ENCODE results near the gene KPRP. TPM values are rescaled to one million over a fixed set of nuclear protein-coding genes. Genes with fewer than 3 reads are reported as not detected.

Gene KPRP
- total and polyA plus RNA-seq, 2 experiments from 2014 or later, result not detected

DNA sequence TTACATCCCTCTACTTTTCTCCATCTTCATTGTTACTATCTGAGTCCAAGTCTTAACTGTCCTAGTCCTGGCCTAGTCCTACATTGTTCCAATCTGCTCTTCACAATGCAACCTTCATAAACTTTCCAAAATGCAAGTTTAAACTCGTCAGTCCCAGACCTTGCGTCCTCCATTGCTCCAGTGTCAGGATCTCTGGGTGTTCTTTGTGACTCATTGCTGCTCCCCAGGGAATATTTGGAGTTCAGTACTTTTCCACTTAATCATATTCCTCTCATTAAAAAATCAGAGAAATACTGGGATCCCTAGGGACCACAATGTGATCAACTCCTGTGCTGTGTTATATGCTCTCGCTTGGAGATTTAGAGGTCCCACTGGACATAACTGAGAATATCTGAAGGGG is 18.0 kb upstream of the KPRP start:
- Histone ChIP-seq H3K27me3 (no peaks in the 10 kb centered on the region), H3K9me3 (ENCODE audit: low read depth) (no peaks in the 10 kb centered on the region), H3K36me3 (no peaks in the 10 kb centered on the region), H3K27ac (no peak overlapping the region), H3K4me3 (no peak overlapping the region), H3K4me1 (ENCODE audit: low read depth) (no peaks in the 10 kb centered on the region)
- no peak for TF ChIP-seq CTCF (IDR thresholded peaks at IDR 0.05; ENCODE audit: low read depth, low read length)
- no peak for DNase-seq (ENCODE audit: low read depth in 1 of 2, low spot score in 1 of 2)

GRCh38 chr1:152741656-152742055 is 16.2 kb upstream of the KPRP start:
- Histone ChIP-seq H3K4me3 (no peak overlapping the region), H3K27me3 (no peaks in the 10 kb centered on the region), H3K27ac (no peak overlapping the region), H3K36me3 (no peaks in the 10 kb centered on the region), H3K9me3 (ENCODE audit: low read depth) (no peaks in the 10 kb centered on the region), H3K4me1 (ENCODE audit: low read depth) (no peaks in the 10 kb centered on the region)
- no peak for TF ChIP-seq CTCF (IDR thresholded peaks at IDR 0.05; ENCODE audit: low read depth, low read length)
- DNase-seq (ENCODE audit: low read depth in 1 of 2, low spot score in 1 of 2), result no peak

DNA sequence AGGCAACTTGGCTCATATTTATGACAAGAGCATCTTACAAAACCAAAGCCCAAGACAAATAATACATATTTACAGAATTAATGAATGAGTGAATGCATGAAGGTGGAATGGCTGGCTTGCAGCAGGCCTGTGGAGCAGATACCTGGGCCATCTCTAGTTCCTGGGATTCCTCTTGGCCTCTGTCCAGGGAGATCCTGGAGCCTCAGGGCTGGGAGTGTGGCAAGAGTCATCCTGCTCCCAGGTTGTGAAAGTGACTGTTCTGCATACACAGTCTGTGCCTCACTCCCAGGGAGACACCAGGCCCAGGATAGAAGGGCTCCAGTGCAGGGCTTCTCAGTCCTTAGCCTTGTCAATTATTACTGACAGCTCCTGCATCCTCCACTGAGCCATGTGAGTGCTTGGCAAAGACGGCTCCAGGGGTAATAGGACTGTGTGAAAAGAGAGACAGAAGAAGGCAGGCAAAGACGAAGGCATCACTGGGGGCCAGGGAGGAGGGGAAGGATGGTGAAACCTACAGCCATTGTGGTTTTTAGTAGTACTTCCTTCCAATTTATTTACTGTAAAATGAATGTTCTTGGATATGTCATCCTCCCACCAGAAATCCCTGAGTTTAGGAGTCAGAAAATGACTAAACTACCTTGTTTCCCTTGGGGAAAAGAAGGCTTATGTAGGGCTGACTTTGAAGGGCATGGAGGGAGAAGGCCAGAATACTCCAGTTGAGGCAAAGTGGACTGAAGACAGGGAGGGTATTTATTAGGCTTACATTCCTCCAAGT is 14.3 kb upstream of the KPRP start:
- Histone ChIP-seq H3K27me3 (no peaks in the 10 kb centered on the region), H3K27ac (no peak overlapping the region), H3K4me1 (ENCODE audit: low read depth) (no peaks in the 10 kb centered on the region), H3K36me3 (no peaks in the 10 kb centered on the region), H3K9me3 (ENCODE audit: low read depth) (no peaks in the 10 kb centered on the region), H3K4me3 (no peak overlapping the region)
- no peak for DNase-seq (ENCODE audit: low read depth in 1 of 2, low spot score in 1 of 2)
- TF ChIP-seq CTCF (IDR thresholded peaks at IDR 0.05; ENCODE audit: low read depth, low read length), result no peak

- TF ChIP-seq CTCF (IDR thresholded peaks at IDR 0.05; ENCODE audit: low read depth, low read length), result no peak
- H3K36me3 ChIP-seq, result no peaks in the 10 kb centered on the region
- no peaks in the 10 kb centered on the region for H3K9me3 ChIP-seq (ENCODE audit: low read depth)
- no peaks in the 10 kb centered on the region for H3K27me3 ChIP-seq
- no peak for DNase-seq (ENCODE audit: low read depth in 1 of 2, low spot score in 1 of 2)
- H3K4me1 ChIP-seq (ENCODE audit: low read depth), result no peaks in the 10 kb centered on the region
- no peak overlapping the region for H3K27ac ChIP-seq
- no peak overlapping the region for H3K4me3 ChIP-seq
Observed at GRCh38 chr1:152745289-152745704, 12.5 kb upstream of the KPRP start.

- Histone ChIP-seq H3K27ac (no peak overlapping the region), H3K27me3 (no peaks in the 10 kb centered on the region), H3K36me3 (no peaks in the 10 kb centered on the region), H3K9me3 (ENCODE audit: low read depth) (no peaks in the 10 kb centered on the region), H3K4me3 (no peak overlapping the region), H3K4me1 (ENCODE audit: low read depth) (no peaks in the 10 kb centered on the region)
- no peak for TF ChIP-seq CTCF (IDR thresholded peaks at IDR 0.05; ENCODE audit: low read depth, low read length)
- no peak for DNase-seq (ENCODE audit: low read depth in 1 of 2, low spot score in 1 of 2)
Observed at GRCh38 chr1:152745765-152746444, 11.9 kb upstream of the KPRP start.

Data from cardiac muscle cell (in vitro differentiated cells and primary cell).